Left ventricle myocardium superior (tissue), 1 donor: ENCODE measurements around the gene RNF121. TPM values are rescaled to one million over a fixed set of nuclear protein-coding genes. Genes with fewer than 3 reads are reported as not detected.
"Not testable (repeated sequence)": the region's sequence is repeated elsewhere in the genome, so short reads cannot be mapped to it uniquely, and the experiment has no call there.

Experiments
- ATAC-seq: fragments of 200-7000 bp; cut with Tn5 transposase; one replicate; pipeline ENCODE4 v1.9.1; 2020; ENCODE audit warnings: mild to moderate bottlenecking, moderate library complexity
- DNase-seq: peaks from one replicate; pipeline ENCODE4 v3.0.0-alpha.2; 2020
- intact Hi-C: fragments of 100-400 bp; cut with micrococcal nuclease; formaldehyde crosslinking; loops from one replicate; pipeline ENCODE4 v1.11.0; 2022
- long read RNA-seq: library from polyadenylated mRNA; unstranded; transcript quantifications from one replicate; pipeline ENCODE4 v2.0.0, GENCODE V29; 2021
- total RNA-seq: library from RNA; stranded (reverse); fragmentation: NEBNext Ultra II Directional; extraction: Animal tissue kit (Norgen Biotek cat#: 25700); gene quantifications from one replicate; pipeline ENCODE4 v1.2.1, GENCODE V29; 2021
- donor health status: DM: no; HTN: yes; CAD: no; lungs with severe emphysema.

RNF121 gene
- total RNA-seq = 21.1 TPM
- long read RNA-seq, transcript RNF121-201 (9 exons, 2,625 nt) = major isoform, 12 of 14 reads
- long read RNA-seq, partial matches to known transcripts = 0 of 14 reads
- long read RNA-seq, other reads (novel, unspliced or antisense) = 1 of 14 reads

DNA sequence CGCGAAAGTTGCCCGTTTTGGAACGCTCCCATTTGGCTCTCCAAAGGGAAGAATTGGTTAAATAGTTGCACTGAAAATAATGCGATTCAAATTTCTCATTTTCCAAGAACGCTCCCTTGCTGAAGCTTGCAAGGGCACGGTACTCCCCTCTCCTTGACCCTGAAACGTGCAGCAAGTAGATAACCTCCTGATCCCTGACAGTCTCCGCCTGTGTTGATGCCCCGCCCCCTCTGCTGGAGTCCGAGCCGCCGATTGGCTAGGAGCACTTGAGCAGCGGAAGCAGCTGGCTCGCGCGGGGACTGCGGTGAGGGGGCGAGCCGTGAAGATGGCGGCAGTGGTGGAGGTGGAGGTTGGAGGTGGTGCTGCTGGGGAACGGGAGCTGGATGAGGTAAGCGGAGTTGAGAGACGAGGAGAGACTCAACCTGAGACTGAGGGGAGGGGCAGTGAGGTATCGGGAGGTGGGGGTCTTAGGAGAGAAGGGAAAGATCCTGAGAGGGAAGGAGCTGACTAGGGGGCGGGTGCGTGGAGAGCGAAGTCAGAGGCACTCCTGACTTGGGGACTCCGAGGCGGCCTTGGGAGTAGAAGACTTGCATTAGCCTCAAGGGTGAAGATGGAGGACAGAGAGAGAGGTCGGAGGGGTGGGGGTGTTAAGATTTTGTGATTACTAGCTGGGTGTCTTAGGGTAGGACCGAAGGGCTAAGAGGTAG, at the start of gene RNF121:
Gene RNF121 (plus strand): TSS at position 310 of the 707 bp plus-strand sequence. CDS start 16 bp downstream, at position 326.
- ATAC-seq = peak; percentile 99
- peak; percentile 98 for DNase-seq
- intact Hi-C loops = no loop called here

DNA sequence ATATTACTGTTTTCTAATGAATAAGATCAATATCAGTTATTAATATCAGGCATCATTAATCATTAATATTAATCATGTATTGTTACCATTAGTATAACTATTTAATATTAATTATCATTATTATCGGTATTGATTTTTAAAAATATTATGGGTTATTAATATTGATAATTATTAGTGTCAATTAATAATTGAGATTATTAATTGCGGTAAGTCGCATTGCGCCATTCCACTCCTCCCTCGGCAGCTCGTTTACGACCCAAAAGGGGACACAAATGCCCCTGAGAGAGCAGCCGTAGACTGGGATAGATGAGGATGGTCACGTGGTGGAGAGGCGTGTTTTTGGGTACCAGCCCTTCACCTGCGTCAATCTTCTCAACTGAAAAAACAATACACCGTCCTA, 43.0 kb upstream of the RNF121 start:
- ATAC-seq, intact Hi-C loops, DNase-seq: not testable (repeated sequence)

DNA sequence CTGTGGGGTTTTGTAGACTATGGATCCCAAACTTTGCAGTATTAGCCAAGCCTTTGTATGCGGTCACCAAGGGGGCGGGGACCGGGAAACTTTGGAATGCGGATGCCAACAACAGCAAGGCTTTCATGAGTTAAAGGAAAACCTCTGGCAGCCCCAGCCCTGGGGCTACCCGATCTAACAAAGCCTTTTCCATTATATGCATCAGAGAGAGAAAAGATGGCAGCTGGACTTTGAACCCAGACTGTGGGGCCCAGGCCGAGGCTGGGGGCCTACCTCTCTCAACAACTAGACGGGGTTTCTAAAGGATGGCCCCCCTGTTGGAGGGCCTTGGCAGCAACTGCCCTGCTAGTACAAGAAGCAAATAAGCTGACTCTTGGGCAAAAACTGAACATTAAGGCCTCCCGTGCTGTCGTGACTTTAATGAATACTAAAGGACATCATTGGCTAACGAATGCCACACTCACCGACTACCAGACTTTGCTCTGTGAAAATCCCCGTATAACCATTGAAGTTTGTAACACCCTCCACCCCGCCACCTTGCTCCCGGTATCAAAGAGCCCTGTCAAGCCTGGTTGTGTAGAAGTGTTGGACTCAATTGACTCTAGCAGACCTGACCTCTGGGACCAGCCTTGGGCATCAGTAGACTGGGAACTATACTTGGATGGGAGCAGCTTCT, 40.4 kb upstream of the RNF121 start:
- ATAC-seq, DNase-seq, intact Hi-C loops: not testable (repeated sequence)

DNA sequence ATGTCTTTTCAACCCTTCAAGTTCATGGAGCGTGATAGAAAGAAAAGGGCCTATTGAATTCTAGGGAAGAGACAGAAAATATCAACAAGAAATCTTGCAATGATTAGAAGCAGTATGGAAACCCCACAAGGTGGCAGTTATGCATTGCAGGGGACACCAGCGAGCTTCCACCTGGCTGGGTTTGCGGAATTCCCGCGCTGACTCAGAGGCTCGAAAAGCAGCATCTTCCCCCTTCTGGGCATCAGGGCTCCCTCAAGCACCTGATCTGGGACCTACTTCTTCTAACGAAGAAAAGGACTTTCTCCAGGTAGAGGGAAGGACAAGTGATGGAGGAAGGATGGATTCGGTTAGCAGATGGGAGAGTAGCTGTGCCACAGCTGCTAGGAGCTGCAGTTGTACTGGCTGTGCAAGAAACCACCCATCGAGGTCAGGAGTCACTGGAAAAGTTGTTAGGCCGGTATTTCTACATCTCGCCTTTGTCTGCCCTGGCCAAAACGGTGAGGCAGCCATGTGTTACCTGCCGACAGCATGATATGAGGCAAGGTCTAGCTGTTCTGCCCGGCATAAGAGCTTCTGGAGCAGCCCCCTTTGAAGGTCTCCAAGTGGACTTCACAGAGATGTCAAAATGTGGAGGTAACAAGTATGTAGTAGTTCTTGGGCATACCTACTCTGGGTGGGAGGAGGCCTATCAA, 39.5 kb upstream of the RNF121 start:
- intact Hi-C loops, DNase-seq, ATAC-seq: not testable (repeated sequence)

DNA sequence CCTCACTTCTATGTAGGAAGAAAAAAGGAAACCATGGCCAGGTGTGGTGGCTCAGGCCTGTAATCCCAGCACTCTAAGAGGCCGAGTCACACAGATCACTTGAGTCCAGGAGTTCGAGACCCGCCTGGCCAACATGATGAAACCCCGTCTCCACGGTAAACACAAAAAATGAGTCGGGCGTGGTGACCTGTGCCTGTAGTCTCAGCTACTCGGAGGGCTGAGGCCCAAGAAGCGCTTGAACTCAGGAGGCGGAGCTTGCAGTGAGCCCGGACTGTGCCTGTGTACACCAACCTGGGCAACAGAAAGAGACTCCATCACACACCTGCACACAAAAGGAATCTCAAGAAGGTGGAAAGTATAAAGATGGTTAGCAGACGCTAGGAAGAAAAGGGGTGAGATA, 32.9 kb upstream of the RNF121 start:
- intact Hi-C loops = no loop called here
- no peak for ATAC-seq

DNA sequence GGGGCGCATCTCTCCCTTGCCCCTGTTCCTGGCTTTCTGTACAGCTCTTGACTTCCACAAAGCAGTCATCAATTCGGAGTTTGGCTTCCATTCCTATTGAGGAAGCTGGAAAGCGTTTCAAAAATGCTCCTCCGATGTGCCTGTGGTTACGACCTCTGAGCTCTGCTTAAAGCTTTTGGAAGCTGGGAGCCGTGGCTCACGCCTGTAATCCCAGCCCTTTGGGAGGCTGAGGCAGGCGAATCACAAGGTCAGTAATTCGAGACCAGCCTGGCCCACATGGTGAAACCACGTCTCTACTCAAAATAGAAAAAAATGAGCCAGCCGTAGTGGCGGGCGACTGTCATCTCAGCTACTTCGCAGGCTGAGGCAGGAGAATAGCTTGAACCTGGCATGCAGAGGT, 27.7 kb upstream of the RNF121 start:
- DNase-seq, intact Hi-C loops, ATAC-seq: not testable (repeated sequence)

More for the DNA sequence above, 32.9 kb upstream of the RNF121 start:
- no peak for DNase-seq

DNA sequence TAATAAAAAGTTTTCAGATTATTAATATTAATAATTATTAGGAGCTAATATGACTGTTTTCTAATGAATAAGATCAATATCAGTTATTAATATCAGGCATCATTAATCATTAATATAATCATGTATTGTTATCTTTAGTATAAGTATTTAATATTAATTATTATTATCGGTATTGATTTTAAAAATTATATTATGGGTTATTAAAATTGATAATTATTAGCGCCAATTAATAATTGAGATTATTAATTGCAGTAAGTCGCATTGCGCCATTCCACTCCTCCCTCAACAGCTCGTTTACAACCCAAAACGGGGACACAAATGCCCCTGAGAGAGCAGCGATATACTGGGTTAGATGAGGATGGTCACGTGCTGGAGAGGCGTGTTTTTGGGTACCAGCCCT, 20.6 kb upstream of the RNF121 start:
- DNase-seq = no peak
- no peak for ATAC-seq
- intact Hi-C loops = no loop called here

DNA sequence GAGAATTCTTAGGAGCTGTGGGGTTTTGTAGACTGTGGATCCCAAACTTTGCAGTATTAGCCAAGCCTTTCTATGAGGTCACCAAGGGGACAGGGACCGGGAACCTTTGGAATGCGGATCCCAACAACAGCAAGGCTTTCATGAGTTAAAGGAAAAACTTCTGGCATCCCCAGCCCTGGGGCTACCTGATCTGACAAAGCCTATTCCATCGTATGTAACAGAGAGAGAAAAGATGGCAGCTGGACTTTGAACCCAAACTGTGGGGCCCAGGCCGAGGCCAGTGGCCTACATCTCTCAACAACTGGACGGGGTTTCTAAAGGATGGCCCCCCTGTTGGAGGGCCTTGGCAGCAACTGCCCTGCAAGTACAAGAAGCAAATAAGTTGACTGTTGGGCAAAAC, 18.1 kb upstream of the RNF121 start:
- intact Hi-C loops, DNase-seq, ATAC-seq: not testable (repeated sequence)

DNA sequence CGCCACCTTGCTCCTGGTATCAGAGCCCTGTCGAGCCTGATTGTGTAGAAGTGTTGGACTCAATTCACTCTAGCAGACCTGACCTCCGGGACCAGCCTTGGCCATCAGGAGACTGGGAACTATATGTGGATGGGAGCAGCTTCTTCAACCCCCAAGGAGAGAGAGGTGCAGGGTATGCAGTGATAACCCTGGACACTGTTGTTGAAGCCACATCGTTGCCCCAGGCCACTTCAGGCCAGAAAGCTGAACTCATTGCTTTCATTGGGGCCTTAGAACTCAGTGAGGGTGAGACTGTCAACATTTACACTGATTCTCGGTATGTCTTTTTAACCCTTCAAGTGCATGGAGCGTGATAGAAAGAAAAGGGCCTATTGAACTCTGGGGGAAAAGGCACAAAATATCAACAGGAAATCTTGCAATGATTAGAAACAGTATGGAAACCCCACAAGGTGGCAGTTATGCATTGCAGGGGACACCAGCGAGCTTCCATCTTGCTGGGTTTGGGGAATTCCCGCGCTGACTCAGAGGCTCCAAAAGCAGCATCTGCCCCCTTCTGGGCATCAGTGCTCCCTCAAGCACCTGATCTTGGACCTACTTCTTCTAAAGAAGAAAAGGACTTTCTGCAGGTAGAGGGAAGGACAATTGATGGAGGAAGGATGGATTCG, 17.4 kb upstream of the RNF121 start:
- intact Hi-C loops, DNase-seq, ATAC-seq: not testable (repeated sequence)

DNA sequence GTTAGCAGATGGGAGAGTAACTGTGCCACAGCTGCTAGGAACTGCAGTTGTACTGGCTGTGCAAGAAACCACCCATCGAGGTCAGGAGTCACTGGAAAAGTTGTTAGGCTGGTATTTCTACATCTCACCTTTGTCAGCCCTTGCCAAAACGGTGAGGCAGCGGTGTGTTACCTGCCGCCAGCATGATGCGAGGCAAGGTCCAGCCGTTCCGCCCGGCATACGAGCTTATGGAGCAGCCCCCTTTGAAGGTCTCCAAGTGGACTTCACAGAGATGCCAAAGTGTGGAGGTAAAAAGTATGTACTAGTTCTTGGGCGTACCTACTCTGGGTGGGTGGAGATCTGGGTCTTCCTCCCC, 16.9 kb upstream of the RNF121 start:
- intact Hi-C loops, DNase-seq, ATAC-seq: not testable (repeated sequence)

DNA sequence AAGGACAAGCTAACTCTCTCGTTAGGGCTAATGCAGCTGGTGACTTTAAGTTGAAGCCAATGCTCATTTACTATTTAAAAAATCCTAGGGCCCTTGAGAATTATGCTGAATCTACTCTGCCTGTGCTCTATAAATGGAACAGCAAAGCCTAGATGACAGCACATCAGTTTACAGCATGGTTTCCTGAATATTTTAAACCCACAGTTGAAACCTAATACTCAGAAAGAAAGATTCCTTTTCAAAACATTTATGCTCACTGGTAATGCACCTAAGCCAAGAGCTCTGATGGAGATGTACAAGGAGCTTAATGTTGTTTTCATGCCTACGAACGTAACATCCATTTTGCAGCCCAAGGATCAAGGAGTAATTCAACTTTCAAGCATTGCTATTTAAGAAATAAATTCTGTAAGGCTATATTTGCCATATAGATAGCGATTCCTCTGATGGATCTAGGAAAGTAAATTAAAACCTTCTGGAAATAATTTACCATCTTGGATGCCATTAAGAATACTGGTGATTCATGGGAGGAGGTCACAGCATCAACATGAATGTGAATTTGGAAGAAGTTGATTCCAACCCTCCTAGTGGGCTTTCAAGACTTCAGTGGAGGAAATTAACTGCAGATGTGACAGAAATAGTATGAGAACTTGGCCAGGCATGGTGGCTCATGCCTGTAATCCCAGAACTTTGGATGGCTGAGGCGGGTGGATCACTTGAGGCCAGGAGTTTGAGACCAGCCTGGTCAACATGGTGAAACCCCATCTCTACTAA, 14.9 kb upstream of the RNF121 start:
- DNase-seq (no peak), ATAC-seq (no peak)
- intact Hi-C loops = no loop called here

DNA sequence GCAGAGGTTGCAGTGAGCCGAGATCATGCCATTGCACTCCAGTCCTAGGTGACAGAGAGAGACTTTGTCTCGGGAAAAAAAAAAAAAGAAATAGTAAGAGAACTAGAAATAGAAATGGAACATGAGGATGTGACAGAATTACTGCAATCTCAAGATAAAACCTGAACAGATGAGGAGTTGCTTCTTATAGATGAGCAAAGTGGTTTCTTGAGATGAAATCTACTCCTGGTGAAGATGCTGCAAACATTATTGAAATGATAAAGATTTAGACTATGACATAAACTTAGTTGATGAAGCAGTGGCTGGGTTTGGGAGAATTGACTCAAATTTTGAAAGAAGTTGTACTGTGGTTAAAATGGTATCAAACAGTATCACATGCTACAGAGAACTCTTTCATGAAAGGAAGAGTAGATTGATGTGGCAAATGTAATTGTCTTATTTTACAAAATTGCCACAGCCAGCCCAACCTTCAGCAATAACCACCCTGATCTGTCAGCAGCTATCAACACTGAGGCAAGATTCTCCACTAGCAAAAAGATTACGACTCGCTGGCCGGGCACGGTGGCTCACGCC, 14.1 kb upstream of the RNF121 start:
- intact Hi-C loops = no loop called here
- DNase-seq = no peak
- ATAC-seq = no peak

DNA sequence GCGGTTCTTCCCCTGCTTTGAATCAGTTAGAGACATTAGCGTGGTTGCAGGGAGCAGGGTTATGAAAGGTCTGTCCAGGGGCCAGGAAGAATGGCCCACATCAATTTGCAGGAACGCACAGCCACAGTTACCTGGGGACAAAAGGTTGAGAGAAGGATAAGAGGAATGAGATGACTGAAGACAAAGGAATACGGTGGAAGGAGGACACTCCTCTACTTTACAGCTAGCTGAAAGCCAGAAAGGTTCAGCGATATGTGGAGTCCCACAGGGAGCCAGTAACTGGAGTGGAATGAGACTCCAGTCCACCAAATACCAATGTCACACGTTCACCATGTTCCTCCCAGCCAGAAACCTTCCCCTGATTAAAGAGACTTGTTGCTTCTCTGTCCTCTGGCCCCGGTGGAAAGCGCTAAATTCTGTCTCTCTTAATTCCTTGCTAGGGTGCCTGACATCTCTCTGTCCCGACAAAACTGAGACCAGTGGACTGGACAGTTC, 11.2 kb upstream of the RNF121 start:
- DNase-seq (no peak), ATAC-seq (no peak)
- intact Hi-C loops = no loop called here

DNA sequence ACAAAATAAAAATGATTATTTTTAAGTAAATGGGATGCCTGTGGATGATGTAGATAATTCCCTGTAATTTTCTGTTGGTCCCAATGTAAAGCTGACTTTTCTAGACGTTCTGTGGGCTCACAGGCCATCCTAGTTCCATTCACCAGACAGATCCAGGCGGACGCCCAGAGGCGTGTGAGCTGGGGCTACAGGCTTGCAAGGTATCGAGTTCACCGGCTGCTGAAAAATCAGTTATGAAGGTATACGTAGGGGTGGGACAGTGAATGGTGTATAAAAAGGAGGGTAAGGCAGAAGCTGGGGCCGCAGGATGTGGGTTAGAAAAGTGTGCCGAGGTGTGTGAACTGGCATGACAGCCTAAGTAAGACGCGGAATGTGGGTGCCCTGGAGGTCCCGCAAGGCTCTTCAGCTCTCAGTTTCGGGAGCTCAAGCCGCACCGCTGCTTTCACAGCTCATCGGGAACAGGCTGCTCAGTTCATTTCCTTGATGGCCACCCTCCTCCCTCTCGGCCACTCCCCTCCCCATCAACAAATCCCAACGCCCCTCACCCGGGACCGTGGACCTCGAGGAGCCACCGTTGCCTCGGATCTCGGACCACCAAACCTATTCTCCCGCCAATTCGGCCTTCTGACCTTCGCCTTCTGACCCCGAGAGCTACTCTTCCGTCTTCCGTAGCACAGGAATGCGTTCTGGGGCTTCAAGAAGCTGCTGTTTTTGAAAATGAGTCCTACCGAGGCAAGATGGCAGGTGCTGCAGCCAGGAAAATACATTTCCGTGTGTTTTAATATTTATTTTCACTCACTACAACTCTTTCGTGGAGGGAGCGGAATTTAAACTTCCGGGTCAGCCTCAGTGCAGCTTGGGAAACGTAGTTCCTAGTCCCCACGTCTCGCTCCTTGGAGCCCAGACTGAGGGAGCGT, 768 bp upstream of the RNF121 start, which contains the start of gene XNDC1N:
Gene XNDC1N (minus strand): TSS at position 775 of the 917 bp plus-strand sequence. CDS start 5,241 bp downstream, outside the sequence.
- peak; percentile 55 for DNase-seq
- intact Hi-C loops = no loop called here
- ATAC-seq = peak; percentile 94

DNA sequence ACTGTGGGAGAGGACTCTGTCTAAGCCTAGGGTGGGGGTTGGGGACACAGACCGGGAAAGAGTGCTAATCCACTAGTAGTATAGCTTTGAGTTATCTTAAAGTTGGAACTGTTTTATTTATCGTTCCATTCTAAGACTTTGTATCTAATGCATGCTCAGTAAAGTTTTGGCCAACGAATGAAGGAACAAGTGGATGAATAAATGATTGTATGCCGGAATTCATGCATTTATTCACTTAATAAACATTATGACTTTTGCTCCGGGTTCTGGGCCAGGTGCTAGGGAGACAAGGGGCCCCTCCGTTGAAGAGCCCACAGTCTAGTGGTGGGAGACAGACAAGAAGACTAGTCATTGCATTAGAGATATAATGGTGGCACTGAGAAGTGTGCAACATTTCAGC, 645 bp downstream of the RNF121 start:
- ATAC-seq (no peak), DNase-seq (no peak)
- intact Hi-C loops = no loop called here

DNA sequence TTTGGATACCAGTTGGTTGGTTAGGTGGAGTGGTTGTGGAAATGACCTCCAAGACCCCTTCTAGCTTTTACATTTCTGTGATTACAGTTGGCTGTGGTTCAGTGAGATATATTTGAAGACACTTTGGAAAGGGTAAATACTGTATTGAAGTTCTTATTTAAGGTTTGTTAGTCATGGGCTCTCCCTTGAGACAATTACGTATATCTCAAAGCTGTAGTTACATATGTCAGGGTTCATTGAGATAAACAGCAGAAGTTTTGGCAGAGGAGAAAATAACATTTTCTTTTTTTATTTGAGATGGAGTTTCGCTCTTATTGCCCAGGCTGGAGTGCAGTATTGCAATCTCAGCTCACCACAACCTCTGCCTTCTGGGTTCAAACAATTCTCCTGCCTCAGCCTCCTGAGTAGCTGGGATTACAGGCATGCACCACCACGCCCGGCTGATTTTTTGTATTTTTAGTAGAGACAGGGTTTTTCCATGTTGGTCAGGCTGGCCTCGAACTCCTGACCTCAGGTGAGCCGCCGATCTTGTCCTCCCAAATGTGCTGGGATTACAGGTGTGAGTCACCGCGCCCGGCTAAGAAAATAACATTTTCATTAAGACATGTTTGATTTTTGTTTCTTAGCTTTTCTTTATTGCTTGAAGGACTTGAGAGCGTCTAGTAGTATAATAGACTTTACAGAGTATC, 1.9 kb downstream of the RNF121 start:
- DNase-seq = no peak
- intact Hi-C loops = no loop called here
- no peak for ATAC-seq
